NCI-H748 (cell line): ENCODE measurements around the gene GIPC3.
"Not testable (repeated sequence)": the region's sequence is repeated elsewhere in the genome, so short reads cannot be mapped to it uniquely, and the experiment has no call there.

ENCODE experiments used
- DNase-seq: peaks from one replicate; lab custom pipeline; 2025; ENCODE audit not compliant: unreplicated experiment; lab: John Stamatoyannopoulos, UW

Gene GIPC3

GRCh38 chr19:3618144-3618810, 33.0 kb downstream of the GIPC3 start:
- no peak for DNase-seq

- DNase-seq, result no peak
Measured at GRCh38 chr19:3618811-3619630, 33.7 kb downstream of the GIPC3 start.

GRCh38 chr19:3619631-3620012, 34.3 kb downstream of the GIPC3 start:
- no peak for DNase-seq

GRCh38 chr19:3620145-3620816, 35.0 kb downstream of the GIPC3 start:
- no peak for DNase-seq

GRCh38 chr19:3620817-3621547, 35.7 kb downstream of the GIPC3 start:
- DNase-seq, result no peak

- DNase-seq, result no peak
Measured at GRCh38 chr19:3621689-3622088, 36.4 kb downstream of the GIPC3 start.

- no peak for DNase-seq
Measured at GRCh38 chr19:3622224-3622623, 36.9 kb downstream of the GIPC3 start.

GRCh38 chr19:3623716-3624115, 38.4 kb downstream of the GIPC3 start:
- no peak for DNase-seq

GRCh38 chr19:3625996-3626472, 40.8 kb downstream of the GIPC3 start:
- DNase-seq, result no peak

GRCh38 chr19:3626473-3627350, 41.4 kb downstream of the GIPC3 start, which contains the start of gene CACTIN:
Gene CACTIN, minus strand, starts transcription at chr19:3626790. Its CDS starts 28 bp downstream, at chr19:3626762.
- DNase-seq, result peak; percentile 97

GRCh38 chr19:3627351-3627723, 42.1 kb downstream of the GIPC3 start:
- DNase-seq, result no peak

- DNase-seq, result not testable (repeated sequence)
Measured at GRCh38 chr19:3628766-3629165, 43.5 kb downstream of the GIPC3 start.

GRCh38 chr19:3631053-3631861, 46.0 kb downstream of the GIPC3 start:
- no peak for DNase-seq

GRCh38 chr19:3632098-3632497, 46.8 kb downstream of the GIPC3 start:
- no peak for DNase-seq

GRCh38 chr19:3632739-3633558, 47.7 kb downstream of the GIPC3 start:
- no peak for DNase-seq

- no peak for DNase-seq
Measured at GRCh38 chr19:3633559-3633988, 48.3 kb downstream of the GIPC3 start.

- no peak for DNase-seq
Measured at GRCh38 chr19:3634496-3635045, 49.3 kb downstream of the GIPC3 start.

GRCh38 chr19:3636506-3636905, 51.2 kb downstream of the GIPC3 start:
- no peak for DNase-seq
